ENCODE results near the gene MB. TPM values are rescaled to one million over a fixed set of nuclear protein-coding genes. Genes with fewer than 3 reads are reported as not detected.

MB gene
- total RNA-seq, 4 donors from 2014 or later = 1.0 to 12.9 (median 2.5) TPM; not detected in 1

DNA sequence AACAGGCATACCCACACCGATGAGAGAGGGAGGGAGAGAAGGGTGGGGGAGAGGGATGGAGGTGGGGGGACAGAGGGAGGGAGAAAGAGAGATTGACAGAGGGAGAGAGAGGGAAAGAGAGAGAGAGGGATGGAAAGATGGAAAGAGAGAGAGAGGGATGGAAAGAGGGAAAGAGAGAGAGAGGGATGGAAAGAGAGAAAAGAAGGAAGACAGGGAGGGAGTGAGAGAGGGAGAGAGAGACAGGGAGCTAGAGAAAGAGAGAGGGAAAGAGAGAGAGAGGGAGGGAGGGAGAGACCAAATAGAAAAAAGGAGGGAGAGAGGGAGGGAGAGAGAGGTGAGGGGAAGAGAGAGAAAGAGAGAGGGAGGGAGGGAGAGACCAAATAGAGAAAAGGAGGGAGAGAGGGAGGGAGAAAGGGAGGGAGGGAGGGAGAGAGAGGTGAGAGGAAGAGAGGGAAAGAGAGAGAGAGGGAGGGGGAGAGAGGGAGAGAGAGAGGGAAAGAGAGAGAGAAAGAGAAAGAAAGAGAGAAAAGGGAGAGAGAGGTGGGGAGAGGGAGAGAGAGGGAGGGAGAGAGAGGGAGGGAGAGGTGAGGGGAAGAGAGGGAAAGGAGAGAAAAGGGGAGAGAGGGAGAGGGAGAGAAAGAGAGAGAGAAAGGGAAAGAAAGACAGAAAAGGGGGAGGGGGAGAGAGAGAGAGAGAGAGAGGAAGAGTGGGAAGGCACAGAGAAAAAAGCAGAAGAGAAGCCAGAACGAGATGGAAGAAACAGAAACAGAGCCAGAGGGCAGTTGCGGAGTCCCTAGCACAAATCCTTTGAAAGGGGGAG lies 23.8 kb downstream of the MB start:
- no peaks in the 10 kb centered on the region for H3K27me3 ChIP-seq
- peaks cover 0 to 37% (median 14%) of the 10 kb centered on the region in 3 donors for H3K4me1 ChIP-seq
- no peak overlapping the region for H3K4me3 ChIP-seq
- H3K36me3 ChIP-seq = no peaks in the 10 kb centered on the region
- peak overlapping the region; percentile 32 to 81 (median 80) for H3K27ac ChIP-seq
- no peak for ATAC-seq
- 4 to 14% methylated on average over 3 of the region's 3 CpGs for WGBS, 2 donors (ENCODE audit: low coverage in 1 of 2)
- no peak for TF ChIP-seq POLR2AphosphoS5 (IDR thresholded peaks at IDR 0.05)
- no peak for TF ChIP-seq EP300 (IDR thresholded peaks at IDR 0.05)
- no peak for TF ChIP-seq POLR2A (IDR thresholded peaks at IDR 0.05)
- TF ChIP-seq, protein P1, sequence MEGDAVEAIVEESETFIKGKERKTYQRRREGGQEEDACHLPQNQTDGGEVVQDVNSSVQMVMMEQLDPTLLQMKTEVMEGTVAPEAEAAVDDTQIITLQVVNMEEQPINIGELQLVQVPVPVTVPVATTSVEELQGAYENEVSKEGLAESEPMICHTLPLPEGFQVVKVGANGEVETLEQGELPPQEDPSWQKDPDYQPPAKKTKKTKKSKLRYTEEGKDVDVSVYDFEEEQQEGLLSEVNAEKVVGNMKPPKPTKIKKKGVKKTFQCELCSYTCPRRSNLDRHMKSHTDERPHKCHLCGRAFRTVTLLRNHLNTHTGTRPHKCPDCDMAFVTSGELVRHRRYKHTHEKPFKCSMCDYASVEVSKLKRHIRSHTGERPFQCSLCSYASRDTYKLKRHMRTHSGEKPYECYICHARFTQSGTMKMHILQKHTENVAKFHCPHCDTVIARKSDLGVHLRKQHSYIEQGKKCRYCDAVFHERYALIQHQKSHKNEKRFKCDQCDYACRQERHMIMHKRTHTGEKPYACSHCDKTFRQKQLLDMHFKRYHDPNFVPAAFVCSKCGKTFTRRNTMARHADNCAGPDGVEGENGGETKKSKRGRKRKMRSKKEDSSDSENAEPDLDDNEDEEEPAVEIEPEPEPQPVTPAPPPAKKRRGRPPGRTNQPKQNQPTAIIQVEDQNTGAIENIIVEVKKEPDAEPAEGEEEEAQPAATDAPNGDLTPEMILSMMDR (IDR thresholded peaks at IDR 0.05) = no peak
- H3K9me3 ChIP-seq = no peaks in the 10 kb centered on the region

DNA sequence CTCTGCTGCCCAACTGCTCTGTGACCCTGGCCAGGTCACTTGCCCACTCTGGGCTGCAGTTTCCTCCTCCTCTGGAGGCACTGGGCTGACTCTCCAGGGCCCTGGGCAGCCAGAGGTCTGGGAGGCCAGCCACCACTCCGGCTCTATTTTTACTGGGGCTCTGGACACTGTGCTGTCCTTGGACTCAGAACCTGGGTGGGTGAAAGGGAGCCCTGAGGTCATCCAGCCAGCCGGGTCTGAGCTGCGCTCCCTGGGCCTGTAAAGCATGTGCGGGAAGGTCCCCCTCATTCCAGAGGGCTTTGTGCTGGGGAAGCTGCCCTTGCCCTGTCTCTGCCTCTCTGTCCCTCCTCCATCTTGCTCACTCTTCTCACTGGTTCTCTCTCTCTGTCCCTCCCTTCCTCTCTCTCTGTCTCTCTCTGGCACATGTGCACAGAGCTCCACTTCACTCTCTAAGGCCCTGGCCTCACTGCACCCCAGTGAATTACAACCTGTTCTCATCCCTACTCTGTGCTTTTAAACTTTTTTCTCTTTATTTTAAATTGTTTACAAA lies 24.6 kb downstream of the MB start:
- Histone ChIP-seq H3K27ac (peak overlapping the region; percentile 32 to 81 (median 80)), H3K9me3 (no peaks in the 10 kb centered on the region), H3K4me1 (peaks cover 0 to 45% (median 14%) of the 10 kb centered on the region in 3 donors), H3K36me3 (no peaks in the 10 kb centered on the region), H3K4me3 (no peak overlapping the region), H3K27me3 (no peaks in the 10 kb centered on the region)
- 40 to 67% methylated on average over 1 to 3 of the region's 4 CpGs for WGBS, 2 donors (ENCODE audit: low coverage in 1 of 2)
- TF ChIP-seq EP300 (IDR thresholded peaks at IDR 0.05) (no peak), POLR2AphosphoS5 (IDR thresholded peaks at IDR 0.05) (no peak), POLR2A (IDR thresholded peaks at IDR 0.05) (no peak)
- TF ChIP-seq, protein P1 (IDR thresholded peaks at IDR 0.05) = no peak
- peak; percentile 20 for ATAC-seq

- no peak for ATAC-seq
- TF ChIP-seq, protein P1 (IDR thresholded peaks at IDR 0.05) = no peak
- TF ChIP-seq EP300 (IDR thresholded peaks at IDR 0.05) = no peak
- no peak for TF ChIP-seq POLR2AphosphoS5 (IDR thresholded peaks at IDR 0.05)
- no peak for TF ChIP-seq POLR2A (IDR thresholded peaks at IDR 0.05)
- Histone ChIP-seq H3K4me1 (peaks cover 0 to 49% (median 14%) of the 10 kb centered on the region in 3 donors), H3K9me3 (no peaks in the 10 kb centered on the region), H3K36me3 (no peaks in the 10 kb centered on the region), H3K27me3 (no peaks in the 10 kb centered on the region), H3K4me3 (no peak overlapping the region), H3K27ac (peak overlapping the region in 3 of 4 donors; percentile 80 to 81 (median 80))
- 89% methylated on average over 5 of the region's 14 CpGs; no CpG with 5 or more reads in 1 of the 2 donors for WGBS, 2 donors (ENCODE audit: low coverage in 1 of 2)
Measured at GRCh38 chr22:35591714-35592417, 25.3 kb downstream of the MB start.

DNA sequence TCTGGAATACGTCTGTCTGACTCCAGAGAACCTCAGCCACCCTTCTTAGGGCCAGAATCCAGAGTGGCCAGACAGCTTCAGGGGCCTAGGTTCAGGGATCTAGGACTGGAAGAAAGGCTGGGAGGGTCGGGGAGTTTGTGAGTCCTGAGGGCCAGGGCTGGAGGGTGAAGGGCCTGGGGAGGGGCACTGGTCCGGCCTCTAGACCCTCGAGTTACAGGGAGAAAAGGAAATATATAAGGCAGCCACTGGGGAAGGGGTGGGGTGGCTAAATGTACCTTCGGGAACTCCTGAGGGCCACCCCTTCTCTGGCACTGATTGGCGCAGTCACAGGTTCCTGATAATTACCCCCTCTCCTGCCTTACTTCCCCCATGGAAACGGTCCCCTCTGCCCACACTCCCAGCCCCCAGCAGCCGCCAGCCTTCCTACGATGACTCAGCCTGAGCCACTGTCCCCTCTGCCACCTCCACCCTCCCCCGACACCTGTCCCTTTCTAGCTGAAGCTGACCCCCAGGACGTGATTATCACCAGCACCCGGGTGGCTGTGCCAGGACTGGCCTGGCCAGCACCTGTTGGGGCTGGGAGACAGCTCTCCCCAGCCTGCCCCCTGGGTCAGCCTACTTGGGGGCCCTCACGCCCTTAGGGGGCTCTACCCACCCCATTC lies 26.4 kb downstream of the MB start:
- H3K36me3 ChIP-seq = no peaks in the 10 kb centered on the region
- no peaks in the 10 kb centered on the region for H3K27me3 ChIP-seq
- peak overlapping the region in 2 of 4 donors; percentile 6 to 29 for H3K27ac ChIP-seq
- TF ChIP-seq POLR2A (IDR thresholded peaks at IDR 0.05) (no peak), EP300 (IDR thresholded peaks at IDR 0.05) (no peak), POLR2AphosphoS5 (IDR thresholded peaks at IDR 0.05) (no peak)
- TF ChIP-seq, protein P1 (IDR thresholded peaks at IDR 0.05) = no peak
- no peaks in the 10 kb centered on the region for H3K9me3 ChIP-seq
- H3K4me3 ChIP-seq = no peak overlapping the region
- WGBS, 2 donors (ENCODE audit: low coverage in 1 of 2) = 69 to 89% methylated on average over 7 to 12 of the region's 13 CpGs
- H3K4me1 ChIP-seq = peaks cover 0 to 49% (median 14%) of the 10 kb centered on the region in 3 donors
- no peak for ATAC-seq
